Ammon's horn (tissue), 1 donor: Measurements from ENCODE around the gene SLC39A5.
"Not testable (repeated sequence)": the region's sequence is repeated elsewhere in the genome, so short reads cannot be mapped to it uniquely, and the experiment has no call there.

Experiments used
- DNase-seq: peaks from one replicate; pipeline ENCODE4 v3.0.0-alpha.2; 2016; ENCODE audit warnings: low spot score

SLC39A5 gene

GRCh38 chr12:56229916-56230431 is at the start of gene SLC39A5:
Gene SLC39A5, plus strand, starts transcription at chr12:56230051. Its CDS starts 1,224 bp downstream, at chr12:56231275.
- DNase-seq = no peak

GRCh38 chr12:56186957-56187356 is 42.9 kb upstream of the SLC39A5 start:
- DNase-seq = no peak

- no peak for DNase-seq
Observed at GRCh38 chr12:56188131-56188777, 41.6 kb upstream of the SLC39A5 start.

GRCh38 chr12:56188778-56189098 is 41.1 kb upstream of the SLC39A5 start:
- DNase-seq = no peak

GRCh38 chr12:56189099-56189917 is 40.5 kb upstream of the SLC39A5 start, which contains the start of gene SMARCC2:
Gene SMARCC2, minus strand, starts transcription at chr12:56189483. Its CDS starts 22 bp downstream, at chr12:56189461.
- peak; percentile 84 for DNase-seq

GRCh38 chr12:56189918-56190694 is 39.7 kb upstream of the SLC39A5 start:
- peak; percentile 78 for DNase-seq

- no peak for DNase-seq
Observed at GRCh38 chr12:56190695-56191155, 39.1 kb upstream of the SLC39A5 start.

- no peak for DNase-seq
Observed at GRCh38 chr12:56192582-56192981, 37.3 kb upstream of the SLC39A5 start.

- DNase-seq = peak; percentile 86
Observed at GRCh38 chr12:56193025-56193578, 36.7 kb upstream of the SLC39A5 start.

- not testable (repeated sequence) for DNase-seq
Observed at GRCh38 chr12:56196818-56197550, 32.9 kb upstream of the SLC39A5 start.

- DNase-seq = no peak
Observed at GRCh38 chr12:56197921-56198635, 31.8 kb upstream of the SLC39A5 start.

GRCh38 chr12:56198836-56199235 is 31.0 kb upstream of the SLC39A5 start:
- no peak for DNase-seq

- no peak for DNase-seq
Observed at GRCh38 chr12:56202366-56202765, 27.5 kb upstream of the SLC39A5 start.

- DNase-seq = no peak
Observed at GRCh38 chr12:56202838-56203237, 27.0 kb upstream of the SLC39A5 start.

- no peak for DNase-seq
Observed at GRCh38 chr12:56204275-56204674, 25.6 kb upstream of the SLC39A5 start.

- DNase-seq = no peak
Observed at GRCh38 chr12:56205445-56205844, 24.4 kb upstream of the SLC39A5 start.

- peak; percentile 55 for DNase-seq
Observed at GRCh38 chr12:56206452-56207166, 23.2 kb upstream of the SLC39A5 start.

- DNase-seq = no peak
Observed at GRCh38 chr12:56208006-56208405, 21.8 kb upstream of the SLC39A5 start.

- DNase-seq = no peak
Observed at GRCh38 chr12:56212361-56212760, 17.5 kb upstream of the SLC39A5 start.

- DNase-seq = no peak
Observed at GRCh38 chr12:56213878-56214277, 16.0 kb upstream of the SLC39A5 start.
